B cell (primary cell): ENCODE results near the gene NFATC2.

Experiments
- CTCF ChIP-seq: fragments of 200-600 bp; IDR thresholded peaks from one replicate; pipeline ENCODE4 v1.8.0; 2022; ENCODE audit warnings: antibody characterized with exemption, mild to moderate bottlenecking
- EZH2 ChIP-seq: IDR thresholded peaks from 2 replicates; pipeline ENCODE4 v1.6.1; 2012; ENCODE audit warnings: borderline replicate concordance, low read depth, mild to moderate bottlenecking, moderate library complexity, low read length; ENCODE audit not compliant: insufficient read depth, poor library complexity, severe bottlenecking

- TF ChIP-seq EZH2 (no peak), CTCF (no peak)
Observed at GRCh38 chr20:51402201-51402600, 140.3 kb downstream of the NFATC2 start.
